Renal cortex interstitium (tissue), 11 donors: ENCODE data around the gene GALNT6. TPM values are rescaled to one million over a fixed set of nuclear protein-coding genes. Genes with fewer than 3 reads are reported as not detected.
A peak's percentile ranks its signal among the peaks of the same experiment; 100 is the strongest.
"Not testable (repeated sequence)": the region's sequence is repeated elsewhere in the genome, so short reads cannot be mapped to it uniquely, and the experiment has no call there.

Source experiments
- DNase-seq, 11 donors: peaks; one replicate each; pipeline ENCODE4 v3.0.0-alpha.2; 2013; ENCODE audit warnings: low read depth in 9 of 11, low spot score in 4 of 11; ENCODE audit errors: extremely low read depth in 1 of 11
- polyA plus RNA-seq, 3 donors: library from polyadenylated mRNA; unstranded; fragments of 120-200 nt; gene quantifications; one replicate each; pipeline ENCODE4 v1.2.1, GENCODE V29; 2013; ENCODE audit not compliant: insufficient read length in 3 of 3

The GALNT6 gene
- polyA plus RNA-seq, 3 donors: 5.0 to 7.0 (median 5.8) TPM

GRCh38 chr12:51364001-51364400 lies 27.2 kb downstream of the GALNT6 start:
- DNase-seq: no peak

- DNase-seq: no peak
These were observed 28.4 kb downstream of the GALNT6 start for GRCh38 chr12:51362747-51363342.

GRCh38 chr12:51362307-51362706 lies 28.9 kb downstream of the GALNT6 start:
- no peak for DNase-seq

GRCh38 chr12:51361161-51362016 lies 29.8 kb downstream of the GALNT6 start:
- DNase-seq: no peak

GRCh38 chr12:51360315-51360714 lies 30.9 kb downstream of the GALNT6 start:
- no peak for DNase-seq

- no peak for DNase-seq
These were observed 31.4 kb downstream of the GALNT6 start for GRCh38 chr12:51359851-51360250.

- no peak for DNase-seq
These were observed 32.7 kb downstream of the GALNT6 start for GRCh38 chr12:51358496-51358895.

GRCh38 chr12:51357374-51358047 lies 33.7 kb downstream of the GALNT6 start:
- no peak for DNase-seq

GRCh38 chr12:51351913-51352532 lies 39.2 kb downstream of the GALNT6 start:
- DNase-seq: peak in 4 of 11 donors; percentile 25 to 31 (median 27)

- DNase-seq: no peak
These were observed 42.2 kb downstream of the GALNT6 start for GRCh38 chr12:51349026-51349425.

- no peak for DNase-seq
These were observed 43.1 kb downstream of the GALNT6 start for GRCh38 chr12:51348116-51348515.

GRCh38 chr12:51346581-51346980 lies 44.6 kb downstream of the GALNT6 start, which contains the start of gene CELA1:
Gene CELA1 (minus strand): TSS chr12:51346679. CDS start chr12:51346638, 41 bp downstream.
- no peak for DNase-seq

GRCh38 chr12:51345681-51346080 lies 45.5 kb downstream of the GALNT6 start:
- DNase-seq: no peak

GRCh38 chr12:51343201-51343600 lies 48.0 kb downstream of the GALNT6 start:
- no peak for DNase-seq

- no peak for DNase-seq
These were observed 48.8 kb downstream of the GALNT6 start for GRCh38 chr12:51342416-51342815.

GRCh38 chr12:51341251-51342007 lies 49.8 kb downstream of the GALNT6 start:
- DNase-seq: peak; percentile 44 to 77 (median 61)

GRCh38 chr12:51339750-51340149 lies 51.5 kb downstream of the GALNT6 start:
- no peak for DNase-seq

- not testable (repeated sequence) for DNase-seq
These were observed 53.9 kb downstream of the GALNT6 start for GRCh38 chr12:51337336-51337735.

GRCh38 chr12:51335931-51336330 lies 55.3 kb downstream of the GALNT6 start:
- no peak for DNase-seq
